GM19438 (cell line): ENCODE measurements around the gene TUSC1.
"Not testable (repeated sequence)": the region's sequence is repeated elsewhere in the genome, so short reads cannot be mapped to it uniquely, and the experiment has no call there.

Experiments used
- ATAC-seq: cut with Tn5 transposase; IDR thresholded peaks from one replicate; pipeline ENCODE4 v1.9.1; 2021; ENCODE audit warnings: low read depth; ENCODE audit not compliant: unreplicated experiment

Gene TUSC1

DNA sequence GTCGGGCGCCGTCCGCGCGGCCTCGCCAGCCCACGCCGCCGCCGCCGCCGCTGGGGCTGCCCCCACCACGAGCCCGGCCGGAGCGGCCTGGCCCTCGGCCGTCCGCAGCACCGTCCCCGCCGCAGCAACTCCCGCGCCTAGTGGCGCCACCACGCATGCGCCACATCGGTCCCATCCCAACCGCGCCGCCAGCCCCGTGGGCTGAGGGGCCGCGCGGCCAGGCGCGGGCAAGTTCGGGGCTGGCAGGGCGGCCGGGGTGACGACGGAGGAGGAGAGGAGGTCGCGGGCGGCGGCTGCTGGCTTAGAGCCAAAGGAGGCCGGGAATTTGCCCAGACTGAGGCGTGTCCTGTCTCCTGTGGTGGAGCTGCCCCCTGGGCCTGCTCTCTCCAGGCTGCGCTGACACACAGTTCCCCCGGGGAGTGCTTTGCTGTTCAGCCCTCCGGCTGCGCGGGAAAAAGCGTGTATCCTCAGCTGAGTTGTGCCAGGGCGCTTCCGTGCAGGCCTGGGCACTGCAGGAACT is at the start of gene TUSC1:
Gene TUSC1, minus strand, starts transcription at position 298 of the 520 bp plus-strand sequence. Its CDS starts 132 bp downstream, at position 166.
- no peak for ATAC-seq

- no peak for ATAC-seq
These were observed 48.7 kb upstream of the TUSC1 start for GRCh38 chr9:25726871-25727410.

DNA sequence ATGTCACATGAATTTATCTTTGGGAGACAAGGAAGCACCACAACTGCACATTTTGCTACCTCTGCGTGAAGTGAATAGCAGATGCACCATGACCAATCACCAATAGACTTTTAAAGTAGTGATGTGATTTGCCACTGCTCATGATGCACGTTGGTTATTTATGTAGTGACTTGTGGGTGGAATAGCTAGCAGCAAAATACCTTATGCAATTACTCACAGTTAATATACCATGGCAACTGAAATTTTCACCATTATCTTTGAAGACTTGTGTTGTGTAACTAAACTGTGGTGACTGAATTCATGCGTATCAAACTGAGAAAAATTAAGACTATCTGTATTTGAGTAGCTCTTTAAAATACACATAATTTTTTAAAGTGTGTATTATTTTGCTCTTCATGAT is 46.2 kb upstream of the TUSC1 start:
- ATAC-seq: no peak

DNA sequence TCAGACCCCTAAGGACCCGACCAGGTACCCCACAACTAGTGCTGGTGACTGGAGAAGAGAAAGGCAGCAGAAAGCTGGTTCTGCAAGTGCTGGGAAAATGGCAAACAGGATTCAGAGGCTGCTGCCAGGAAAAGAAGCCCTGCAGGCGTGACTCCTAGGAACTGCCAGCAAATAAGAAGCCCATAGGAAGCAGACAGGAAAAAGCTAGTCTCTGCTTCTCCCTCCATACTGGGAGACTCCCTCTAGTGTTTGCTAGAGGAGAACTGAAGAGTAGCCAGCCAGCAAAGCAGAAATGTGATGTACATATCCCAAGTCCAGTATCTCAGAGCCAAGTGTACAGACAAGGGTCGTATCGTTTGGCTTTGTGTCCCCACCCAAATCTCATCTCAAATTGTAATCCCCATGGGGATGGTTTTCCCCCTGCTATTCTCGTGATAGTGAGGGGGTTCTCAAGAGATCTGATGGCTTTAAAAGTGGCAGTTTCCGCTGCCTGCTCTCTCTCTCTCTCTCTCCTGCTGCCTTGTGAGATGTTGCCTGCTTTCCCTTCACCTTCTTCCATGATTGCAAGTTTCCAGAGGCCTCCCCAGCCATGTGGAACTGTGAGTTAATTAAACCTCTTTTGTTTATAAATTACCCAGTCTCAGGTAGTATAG is 38.1 kb upstream of the TUSC1 start:
- no peak for ATAC-seq

DNA sequence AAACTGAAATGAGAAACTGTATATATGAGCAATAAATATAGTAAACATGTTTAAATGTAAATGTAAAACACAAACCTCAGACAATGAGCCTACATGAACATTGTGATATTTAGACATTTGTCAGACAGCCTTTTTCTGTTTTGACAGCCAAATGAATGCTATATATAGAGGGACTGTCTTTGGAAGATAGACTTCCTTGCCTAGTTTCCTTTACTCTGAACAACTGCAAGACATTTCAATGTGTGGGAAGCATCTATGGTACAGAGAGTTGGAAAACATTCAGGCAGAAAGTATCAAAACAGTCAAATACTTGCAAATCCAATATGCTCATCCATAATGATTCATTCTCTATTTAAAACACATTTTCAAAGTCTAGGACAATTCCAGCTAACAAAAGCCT is 31.7 kb upstream of the TUSC1 start:
- no peak for ATAC-seq

GRCh38 chr9:25704800-25705199 is 26.6 kb upstream of the TUSC1 start:
- no peak for ATAC-seq

DNA sequence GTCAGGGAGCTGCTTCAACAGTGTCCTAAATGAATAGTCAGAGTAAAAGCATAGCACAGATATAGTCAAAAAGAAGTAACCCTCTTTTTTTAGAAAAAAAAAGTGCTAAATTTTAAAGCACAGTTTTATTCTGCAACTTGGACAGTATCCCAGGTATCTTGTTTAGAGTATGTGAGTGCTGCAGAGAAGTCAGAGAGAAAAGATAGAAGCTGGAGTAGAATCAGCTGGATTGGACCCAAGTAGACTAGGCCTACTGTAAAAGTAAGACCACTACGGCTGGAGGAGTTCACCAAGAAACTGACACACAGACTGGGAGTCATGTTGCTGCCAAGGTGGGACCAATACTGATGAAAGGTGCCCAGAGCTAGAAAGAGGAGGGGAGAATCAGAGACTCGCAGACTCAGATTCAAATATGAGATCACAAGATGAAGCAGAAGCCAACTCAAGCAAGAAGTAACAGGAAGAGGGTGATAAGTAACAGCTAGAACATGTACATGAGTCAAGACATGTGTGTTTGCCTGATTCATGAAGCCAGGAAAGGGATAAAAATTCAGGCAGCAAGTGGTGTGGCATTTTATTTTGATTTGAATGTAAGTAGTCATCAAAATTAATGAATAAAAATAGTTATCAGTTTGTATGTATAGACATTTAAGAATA is 25.6 kb upstream of the TUSC1 start:
- no peak for ATAC-seq

- no peak for ATAC-seq
These were observed 24.3 kb upstream of the TUSC1 start for GRCh38 chr9:25702536-25702935.

DNA sequence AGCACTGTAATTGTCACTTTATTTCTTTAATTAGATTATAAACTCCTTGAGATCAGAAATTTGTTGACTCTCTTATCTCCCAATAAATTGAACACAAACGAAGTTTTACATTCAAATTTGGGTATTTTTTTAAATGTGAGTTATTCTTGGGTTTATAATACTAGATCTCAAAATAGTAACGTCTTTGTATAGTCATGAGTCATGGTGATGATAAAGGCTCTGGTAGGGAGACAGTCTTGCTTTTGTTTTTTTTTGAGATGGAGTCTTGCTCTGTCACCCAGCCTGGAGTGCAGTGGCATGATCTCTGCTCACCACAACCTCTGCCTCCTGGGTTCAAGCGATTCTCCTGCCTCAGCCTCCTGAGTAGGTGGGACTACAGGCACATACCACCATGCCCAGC is 22.7 kb upstream of the TUSC1 start:
- not testable (repeated sequence) for ATAC-seq

DNA sequence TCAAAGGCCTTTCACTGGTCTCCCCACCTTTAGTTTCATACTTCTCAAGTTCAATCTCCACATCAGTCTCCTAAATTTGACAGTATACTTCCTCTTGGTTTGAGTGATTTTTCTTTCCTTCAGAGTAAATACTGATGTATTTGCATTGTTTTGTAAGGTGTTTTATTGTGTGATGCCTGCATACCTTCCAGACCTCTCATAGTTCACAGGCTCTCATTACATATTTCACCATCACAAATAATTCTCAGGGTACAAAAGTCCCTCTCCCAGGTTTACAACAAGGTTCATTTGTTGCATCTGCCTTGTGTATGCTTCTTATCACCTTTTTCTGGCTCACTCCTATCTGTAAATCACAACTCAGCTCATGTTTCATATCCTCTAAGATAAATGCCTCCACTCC is 22.2 kb upstream of the TUSC1 start:
- no peak for ATAC-seq

GRCh38 chr9:25691786-25692185 is 13.5 kb upstream of the TUSC1 start:
- no peak for ATAC-seq

DNA sequence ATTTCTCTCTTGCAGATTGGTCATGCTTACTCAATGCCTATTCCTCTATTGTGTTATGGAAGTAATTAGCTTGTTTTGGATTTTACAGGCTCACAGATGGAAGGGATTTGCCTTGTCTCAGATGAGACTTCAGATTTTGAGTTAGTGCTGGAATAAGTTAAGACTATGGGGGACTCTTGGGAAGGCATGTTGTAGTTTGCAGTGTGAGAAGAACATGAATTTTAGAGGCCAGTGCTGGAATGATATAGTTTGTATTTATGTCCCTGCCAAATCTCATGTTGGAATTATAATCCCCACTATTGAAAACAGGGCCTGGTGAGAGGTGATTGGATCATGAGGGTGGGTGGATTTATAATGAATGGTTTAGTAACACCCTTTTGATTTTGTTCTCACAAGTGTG is 6.1 kb upstream of the TUSC1 start:
- ATAC-seq: no peak

DNA sequence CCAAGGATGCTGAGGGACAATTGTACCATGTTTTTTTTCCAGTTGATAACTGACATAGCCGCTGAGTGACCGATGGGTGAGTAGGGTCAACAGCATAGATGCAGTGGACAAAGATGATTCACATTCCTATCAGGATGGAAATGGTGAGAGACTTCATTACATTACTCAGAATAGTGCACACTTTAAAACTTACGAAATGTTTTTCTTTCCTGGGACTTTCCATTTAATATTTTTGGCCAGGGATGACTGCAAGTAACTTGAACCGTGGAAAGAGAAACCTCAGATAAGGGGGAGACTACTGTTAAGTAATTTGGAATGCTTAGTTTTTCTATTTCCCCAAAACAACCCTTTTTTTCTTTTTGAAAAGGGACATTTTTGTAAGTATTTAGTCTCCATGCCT is 3.0 kb upstream of the TUSC1 start:
- no peak for ATAC-seq

- ATAC-seq: no peak
These were observed 659 bp upstream of the TUSC1 start for GRCh38 chr9:25678846-25679360.

DNA sequence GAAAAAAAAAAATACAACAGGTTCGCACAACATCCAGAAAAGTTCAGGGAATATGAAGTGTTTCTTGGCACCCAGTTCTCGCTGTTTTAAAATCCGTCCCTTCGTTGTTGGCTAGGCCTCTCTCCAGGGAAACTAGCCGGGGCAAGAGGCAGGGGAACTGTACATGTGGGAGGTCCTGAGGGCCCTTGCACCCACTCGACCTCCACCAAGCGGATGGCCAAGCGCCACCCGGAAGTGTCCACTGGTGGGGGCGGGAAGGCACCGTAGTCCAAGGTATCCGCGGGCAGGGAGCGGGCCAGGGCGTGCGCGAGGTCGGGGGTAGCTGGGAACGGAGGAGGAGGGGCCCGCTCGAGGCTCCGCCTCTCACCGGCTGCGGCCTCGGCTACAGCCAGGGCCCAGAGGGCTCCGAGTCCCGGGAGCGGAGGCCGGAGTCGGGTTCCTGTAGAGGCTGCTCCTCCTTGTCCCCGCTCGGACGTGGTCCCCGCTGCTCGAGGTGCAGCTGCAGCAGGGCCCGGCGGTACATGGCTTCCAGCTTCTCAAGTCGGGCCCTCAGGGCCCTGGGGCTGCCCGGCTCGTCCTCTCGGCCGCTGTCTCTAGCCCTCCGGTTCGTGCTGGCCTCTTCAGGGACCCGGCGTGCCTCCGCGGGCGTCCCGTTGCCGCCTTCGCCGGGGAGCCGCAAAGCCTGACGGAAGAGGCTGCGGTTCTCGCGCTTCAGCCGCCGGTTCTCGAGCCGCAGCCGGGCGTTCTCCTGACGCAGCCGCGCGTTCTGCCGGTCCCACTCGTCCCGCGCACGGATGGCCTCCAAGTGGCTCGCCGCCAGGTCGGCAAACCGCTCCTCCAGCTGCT is 720 bp downstream of the TUSC1 start:
- ATAC-seq: no peak

DNA sequence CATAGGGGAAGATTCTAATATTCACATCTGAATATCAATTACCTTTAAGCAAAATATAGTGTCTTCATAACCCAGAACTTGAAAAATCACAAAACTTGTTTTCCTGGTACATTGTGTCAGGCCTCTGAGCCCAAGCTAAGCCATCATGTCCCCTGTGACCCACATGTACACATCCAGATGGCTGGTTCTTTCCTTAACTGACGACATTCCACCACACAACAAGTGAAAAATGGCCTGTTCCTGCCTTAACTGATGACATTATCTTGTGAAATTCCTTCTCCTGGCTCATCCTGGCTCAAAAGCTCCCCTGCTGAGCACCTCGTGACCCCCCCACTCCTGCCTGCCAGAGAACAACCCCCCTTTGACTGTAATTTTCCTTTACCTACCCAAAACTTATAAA is 2.4 kb downstream of the TUSC1 start:
- ATAC-seq: not testable (repeated sequence)

- no peak for ATAC-seq
These were observed 19.7 kb downstream of the TUSC1 start for GRCh38 chr9:25658571-25658970.

DNA sequence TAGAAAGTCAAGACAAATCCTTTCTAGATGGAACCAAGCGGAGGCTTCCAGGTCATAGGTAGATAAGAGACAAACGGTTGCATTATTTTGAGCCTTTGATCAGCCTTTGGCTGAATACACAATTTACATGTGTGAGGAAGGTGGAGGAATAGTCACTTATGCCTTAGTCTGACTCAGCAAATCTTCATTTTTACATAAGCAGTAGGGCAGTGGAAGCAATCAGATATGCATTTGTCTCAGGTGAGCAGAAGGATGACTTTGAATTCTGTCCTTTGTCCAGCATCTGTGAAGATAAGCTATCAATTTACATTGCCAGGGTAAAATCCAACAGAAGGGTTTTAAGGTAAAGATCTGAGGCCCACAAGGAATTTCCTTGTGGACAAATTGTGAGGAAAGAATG is 23.8 kb downstream of the TUSC1 start:
- ATAC-seq: no peak

GRCh38 chr9:25648116-25648515 is 30.1 kb downstream of the TUSC1 start:
- no peak for ATAC-seq

DNA sequence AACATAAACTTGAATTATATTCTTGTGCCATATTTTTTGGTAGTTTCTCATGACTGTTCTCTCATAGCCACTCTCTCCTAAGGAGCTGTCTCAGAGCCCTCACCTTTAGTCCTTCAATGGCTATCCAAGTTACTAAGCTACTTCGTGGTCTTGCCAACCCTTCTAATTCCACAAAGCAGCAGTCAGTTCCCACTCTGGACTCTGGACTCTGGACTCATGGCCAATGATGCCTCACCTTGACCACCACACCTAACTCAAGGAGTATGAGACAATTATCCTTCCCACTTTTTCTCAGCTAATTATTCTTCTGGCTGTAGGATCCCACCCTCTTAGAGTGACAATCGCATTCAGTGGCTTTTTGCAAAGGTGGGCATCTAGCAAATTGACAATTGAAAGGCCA is 42.2 kb downstream of the TUSC1 start:
- ATAC-seq: no peak

- no peak for ATAC-seq
These were observed 49.0 kb downstream of the TUSC1 start for GRCh38 chr9:25629231-25629630.
